ENCODE measurements around the gene PCSK4. TPM values are rescaled to one million over a fixed set of nuclear protein-coding genes. Genes with fewer than 3 reads are reported as not detected.

Gene PCSK4
- polyA plus RNA-seq, 1 of the 3 experiments (the other 2 are of a cell fraction), result 6.6 TPM

DNA sequence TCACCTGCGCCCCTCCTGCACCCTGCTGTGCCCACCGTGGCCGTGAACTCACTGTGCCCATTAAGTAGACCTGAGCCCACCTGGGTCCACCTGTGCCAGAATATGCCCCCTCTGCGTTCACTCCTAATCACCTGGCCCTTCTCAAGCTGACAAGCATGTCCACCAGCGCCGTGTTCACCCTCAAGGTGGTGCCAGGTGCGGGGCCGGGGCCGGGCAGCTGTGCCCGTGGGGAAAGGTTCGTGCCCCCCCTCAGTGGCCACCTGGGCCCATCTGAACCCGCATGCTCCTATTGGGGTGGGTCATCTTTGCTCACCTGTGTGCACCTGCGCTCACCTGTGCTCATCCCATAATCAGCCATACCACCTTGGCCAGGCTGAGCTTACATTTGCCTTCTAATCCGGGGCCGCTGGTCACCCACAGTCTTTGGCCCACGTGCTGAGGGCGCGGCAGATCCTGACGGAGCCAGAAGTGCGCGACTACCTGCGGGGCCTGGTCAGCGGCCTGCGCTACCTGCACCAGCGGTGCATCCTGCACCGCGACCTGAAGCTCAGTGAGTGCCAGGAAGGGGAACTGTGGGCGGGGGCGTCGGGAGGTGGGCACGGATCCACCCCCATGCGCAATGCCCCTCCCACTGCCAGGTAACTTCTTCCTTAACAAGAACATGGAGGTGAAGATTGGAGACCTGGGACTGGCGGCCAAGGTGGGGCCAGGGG, 36.1 kb upstream of the PCSK4 start:
- ChIA-PET CTCF (interaction anchor here (1.5 to 1.8 kb wide), 3 partner anchors 20 to 24 kb away, joined by 4 to 8 read pairs (median 8); no protein-coding TSS in a partner anchor), POLR2A (no interaction called here)
- Histone ChIP-seq H2AFZ (ENCODE audit: low read depth) (no peak overlapping the region), H3K79me2 (ENCODE audit: insufficient read depth) (no peaks in the 10 kb centered on the region), H3K36me3 (replicated peaks in 1 of 2; ENCODE audit: control insufficient read depth in 1 of 2, insufficient read depth in 2 of 2, low read length in 1 of 2) (no peaks in the 10 kb centered on the region), H3K27ac (ENCODE audit: low read depth in 2 of 2, low read length in 1 of 2) (no peak overlapping the region), H3K27me3 (ENCODE audit: insufficient read depth) (peaks cover 76% of the 10 kb centered on the region), H3K9ac (no peak overlapping the region), H3K9me3 (no peaks in the 10 kb centered on the region), H3F3A (replicated peaks; ENCODE audit: insufficient read depth) (peaks cover 6% of the 10 kb centered on the region), H3K9me2 (no peaks in the 10 kb centered on the region), H3K4me3 (ENCODE audit: low read depth in 2 of 2, low read length in 1 of 2) (no peak overlapping the region), H4K20me1 (ENCODE audit: insufficient read depth) (no peaks in the 10 kb centered on the region), H3K4me2 (no peak overlapping the region), H3K4me1 (ENCODE audit: control insufficient read depth in 1 of 2, insufficient read depth in 2 of 2, low read depth in 1 of 2, low read length in 1 of 2) (no peaks in the 10 kb centered on the region)
- no peak for DNase-seq
- 41% methylated on average over 21 of the region's 33 CpGs for WGBS (ENCODE audit: low lambda C conversion rate)
- TF ChIP-seq SIN3A (IDR thresholded peaks at IDR 0.05; ENCODE audit: borderline replicate concordance, low read depth, low read length), result no peak

DNA sequence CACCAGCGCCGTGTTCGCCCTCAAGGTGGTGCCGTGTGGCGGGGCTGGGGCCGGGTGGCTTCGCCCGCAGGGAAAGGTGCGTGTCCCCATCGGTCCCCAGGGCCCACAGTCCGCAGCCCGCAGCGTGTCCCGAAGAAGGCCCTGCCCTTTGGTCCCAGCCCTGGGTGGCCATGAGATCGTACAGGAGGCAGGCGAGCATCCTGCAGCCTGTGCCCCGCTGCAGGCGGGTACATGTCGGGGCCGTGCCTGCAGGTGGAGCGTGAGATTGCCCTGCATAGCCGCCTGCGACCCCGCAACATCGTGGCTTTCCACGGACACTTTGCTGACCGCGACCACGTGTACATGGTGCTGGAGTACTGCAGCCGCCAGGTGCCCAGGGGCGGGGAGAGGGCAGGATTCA, 35.2 kb upstream of the PCSK4 start:
- Histone ChIP-seq H3F3A (replicated peaks; ENCODE audit: insufficient read depth) (peaks cover 6% of the 10 kb centered on the region), H3K4me2 (no peak overlapping the region), H4K20me1 (ENCODE audit: insufficient read depth) (no peaks in the 10 kb centered on the region), H3K9me2 (no peaks in the 10 kb centered on the region), H3K79me2 (ENCODE audit: insufficient read depth) (no peaks in the 10 kb centered on the region), H3K9me3 (no peaks in the 10 kb centered on the region), H3K27ac (ENCODE audit: low read depth in 2 of 2, low read length in 1 of 2) (no peak overlapping the region), H3K36me3 (replicated peaks in 1 of 2; ENCODE audit: control insufficient read depth in 1 of 2, insufficient read depth in 2 of 2, low read length in 1 of 2) (no peaks in the 10 kb centered on the region), H3K27me3 (ENCODE audit: insufficient read depth) (peaks cover 69% of the 10 kb centered on the region), H3K4me1 (ENCODE audit: control insufficient read depth in 1 of 2, insufficient read depth in 2 of 2, low read depth in 1 of 2, low read length in 1 of 2) (no peaks in the 10 kb centered on the region), H3K4me3 (ENCODE audit: low read depth in 2 of 2, low read length in 1 of 2) (no peak overlapping the region), H3K9ac (no peak overlapping the region), H2AFZ (ENCODE audit: low read depth) (no peak overlapping the region)
- ChIA-PET CTCF (interaction anchor here (1.5 to 1.7 kb wide), 2 partner anchors 21 to 23 kb away, joined by 4 to 8 read pairs; no protein-coding TSS in a partner anchor), POLR2A (no interaction called here)
- no peak for DNase-seq
- 10% methylated on average over 16 of the region's 31 CpGs for WGBS (ENCODE audit: low lambda C conversion rate)
- TF ChIP-seq, protein P1, sequence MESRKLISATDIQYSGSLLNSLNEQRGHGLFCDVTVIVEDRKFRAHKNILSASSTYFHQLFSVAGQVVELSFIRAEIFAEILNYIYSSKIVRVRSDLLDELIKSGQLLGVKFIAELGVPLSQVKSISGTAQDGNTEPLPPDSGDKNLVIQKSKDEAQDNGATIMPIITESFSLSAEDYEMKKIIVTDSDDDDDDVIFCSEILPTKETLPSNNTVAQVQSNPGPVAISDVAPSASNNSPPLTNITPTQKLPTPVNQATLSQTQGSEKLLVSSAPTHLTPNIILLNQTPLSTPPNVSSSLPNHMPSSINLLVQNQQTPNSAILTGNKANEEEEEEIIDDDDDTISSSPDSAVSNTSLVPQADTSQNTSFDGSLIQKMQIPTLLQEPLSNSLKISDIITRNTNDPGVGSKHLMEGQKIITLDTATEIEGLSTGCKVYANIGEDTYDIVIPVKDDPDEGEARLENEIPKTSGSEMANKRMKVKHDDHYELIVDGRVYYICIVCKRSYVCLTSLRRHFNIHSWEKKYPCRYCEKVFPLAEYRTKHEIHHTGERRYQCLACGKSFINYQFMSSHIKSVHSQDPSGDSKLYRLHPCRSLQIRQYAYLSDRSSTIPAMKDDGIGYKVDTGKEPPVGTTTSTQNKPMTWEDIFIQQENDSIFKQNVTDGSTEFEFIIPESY (IDR thresholded peaks at IDR 0.05; ENCODE audit: borderline replicate concordance, low read depth), result no peak
- TF ChIP-seq EP300 (IDR thresholded peaks at IDR 0.05; ENCODE audit: borderline replicate concordance in 1 of 2, low read depth in 1 of 2, low read length in 1 of 2) (no peak), TAF1 (IDR thresholded peaks at IDR 0.05; ENCODE audit: borderline replicate concordance, low read depth, low read length) (no peak), RCOR1 (IDR thresholded peaks at IDR 0.05; ENCODE audit: low read length) (no peak), SMC3 (IDR thresholded peaks at IDR 0.05; ENCODE audit: low read depth, low read length) (no peak), TCF12 (IDR thresholded peaks at IDR 0.05) (no peak), EZH2phosphoT487 (IDR thresholded peaks at IDR 0.05; ENCODE audit: borderline replicate concordance, low read depth) (no peak), RFX5 (IDR thresholded peaks at IDR 0.05; ENCODE audit: low read length) (no peak), SIN3A (IDR thresholded peaks at IDR 0.05; ENCODE audit: borderline replicate concordance, low read depth, low read length) (no peak), POLR2AphosphoS5 (IDR thresholded peaks at IDR 0.05; ENCODE audit: low read depth, low read length) (no peak), GATA2 (CRISPR knock-in tag; IDR thresholded peaks at IDR 0.05) (no peak), FOSL2 (IDR thresholded peaks at IDR 0.05; ENCODE audit: borderline replicate concordance, low read depth) (no peak), NFIC (IDR thresholded peaks at IDR 0.05; ENCODE audit: borderline replicate concordance) (no peak), FOXM1 (IDR thresholded peaks at IDR 0.05; ENCODE audit: low read depth) (no peak)
- TF ChIP-seq, protein P2, sequence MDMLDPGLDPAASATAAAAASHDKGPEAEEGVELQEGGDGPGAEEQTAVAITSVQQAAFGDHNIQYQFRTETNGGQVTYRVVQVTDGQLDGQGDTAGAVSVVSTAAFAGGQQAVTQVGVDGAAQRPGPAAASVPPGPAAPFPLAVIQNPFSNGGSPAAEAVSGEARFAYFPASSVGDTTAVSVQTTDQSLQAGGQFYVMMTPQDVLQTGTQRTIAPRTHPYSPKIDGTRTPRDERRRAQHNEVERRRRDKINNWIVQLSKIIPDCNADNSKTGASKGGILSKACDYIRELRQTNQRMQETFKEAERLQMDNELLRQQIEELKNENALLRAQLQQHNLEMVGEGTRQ (IDR thresholded peaks at IDR 0.05; ENCODE audit: borderline replicate concordance, low read depth, low read length), result no peak
- TF ChIP-seq, protein P3, sequence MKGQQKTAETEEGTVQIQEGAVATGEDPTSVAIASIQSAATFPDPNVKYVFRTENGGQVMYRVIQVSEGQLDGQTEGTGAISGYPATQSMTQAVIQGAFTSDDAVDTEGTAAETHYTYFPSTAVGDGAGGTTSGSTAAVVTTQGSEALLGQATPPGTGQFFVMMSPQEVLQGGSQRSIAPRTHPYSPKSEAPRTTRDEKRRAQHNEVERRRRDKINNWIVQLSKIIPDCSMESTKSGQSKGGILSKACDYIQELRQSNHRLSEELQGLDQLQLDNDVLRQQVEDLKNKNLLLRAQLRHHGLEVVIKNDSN (IDR thresholded peaks at IDR 0.05; ENCODE audit: borderline replicate concordance, low read depth), result no peak
- TF ChIP-seq, protein P4, sequence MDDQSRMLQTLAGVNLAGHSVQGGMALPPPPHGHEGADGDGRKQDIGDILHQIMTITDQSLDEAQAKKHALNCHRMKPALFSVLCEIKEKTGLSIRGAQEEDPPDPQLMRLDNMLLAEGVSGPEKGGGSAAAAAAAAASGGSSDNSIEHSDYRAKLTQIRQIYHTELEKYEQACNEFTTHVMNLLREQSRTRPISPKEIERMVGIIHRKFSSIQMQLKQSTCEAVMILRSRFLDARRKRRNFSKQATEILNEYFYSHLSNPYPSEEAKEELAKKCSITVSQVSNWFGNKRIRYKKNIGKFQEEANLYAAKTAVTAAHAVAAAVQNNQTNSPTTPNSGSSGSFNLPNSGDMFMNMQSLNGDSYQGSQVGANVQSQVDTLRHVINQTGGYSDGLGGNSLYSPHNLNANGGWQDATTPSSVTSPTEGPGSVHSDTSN (IDR thresholded peaks at IDR 0.05), result no peak
- TF ChIP-seq, protein P5, sequence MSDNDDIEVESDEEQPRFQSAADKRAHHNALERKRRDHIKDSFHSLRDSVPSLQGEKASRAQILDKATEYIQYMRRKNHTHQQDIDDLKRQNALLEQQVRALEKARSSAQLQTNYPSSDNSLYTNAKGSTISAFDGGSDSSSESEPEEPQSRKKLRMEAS (IDR thresholded peaks at IDR 0.05; ENCODE audit: low read depth), result no peak

Data from SK-N-SH (cell line).